Right kidney (tissue), 9 donors: Measurements from ENCODE around the gene DBI.

Source experiments
- DNase-seq: peaks from one replicate; pipeline ENCODE4 v3.0.0-alpha.2; 2016
- long read RNA-seq, 8 donors: transcript quantifications; one replicate each; lab custom pipeline, GENCODE V29; 2026

The DBI gene
- long read RNA-seq, donor 1, transcript DBI-202 (4 exons, 637 nt): major isoform, 321 of 364 reads
- long read RNA-seq, donor 1, transcript DBI-206 (2 exons, 842 nt): minor isoform, 6 of 364 reads
- long read RNA-seq, donor 1, transcript DBI-204 (5 exons, 576 nt): minor isoform, 10 of 364 reads
- long read RNA-seq, donor 1, partial matches to known transcripts: 22 of 364 reads
- long read RNA-seq, donor 1, other reads (novel, unspliced or antisense): 0 of 364 reads
- long read RNA-seq, donor 2, transcript DBI-202 (4 exons, 637 nt): major isoform, 188 of 215 reads
- long read RNA-seq, donor 2, transcript DBI-204 (5 exons, 576 nt): minor isoform, 5 of 215 reads
- long read RNA-seq, donor 2, partial matches to known transcripts: 18 of 215 reads
- long read RNA-seq, donor 2, other reads (novel, unspliced or antisense): 0 of 215 reads
- long read RNA-seq, donor 3, transcript DBI-202 (4 exons, 637 nt): major isoform, 74 of 82 reads
- long read RNA-seq, donor 3, partial matches to known transcripts: 5 of 82 reads
- long read RNA-seq, donor 3, other reads (novel, unspliced or antisense): 0 of 82 reads
- long read RNA-seq, donor 4, transcript DBI-202 (4 exons, 637 nt): major isoform, 165 of 197 reads
- long read RNA-seq, donor 4, transcript DBI-206 (2 exons, 842 nt): minor isoform, 7 of 197 reads
- long read RNA-seq, donor 4, partial matches to known transcripts: 19 of 197 reads
- long read RNA-seq, donor 4, other reads (novel, unspliced or antisense): 0 of 197 reads
- long read RNA-seq, donor 5, transcript DBI-202 (4 exons, 637 nt): major isoform, 251 of 272 reads
- long read RNA-seq, donor 5, transcript DBI-204 (5 exons, 576 nt): minor isoform, 9 of 272 reads
- long read RNA-seq, donor 5, partial matches to known transcripts: 9 of 272 reads
- long read RNA-seq, donor 5, other reads (novel, unspliced or antisense): 0 of 272 reads
- long read RNA-seq, donor 6, transcript DBI-202 (4 exons, 637 nt): major isoform, 230 of 258 reads
- long read RNA-seq, donor 6, partial matches to known transcripts: 20 of 258 reads
- long read RNA-seq, donor 6, other reads (novel, unspliced or antisense): 0 of 258 reads
- long read RNA-seq, donor 7, transcript DBI-204 (5 exons, 576 nt): minor isoform, 5 of 304 reads
- long read RNA-seq, donor 7, transcript DBI-206 (2 exons, 842 nt): minor isoform, 5 of 304 reads
- long read RNA-seq, donor 7, transcript DBI-202 (4 exons, 637 nt): major isoform, 259 of 304 reads
- long read RNA-seq, donor 7, partial matches to known transcripts: 31 of 304 reads
- long read RNA-seq, donor 7, other reads (novel, unspliced or antisense): 0 of 304 reads
- long read RNA-seq, donor 8, transcript DBI-204 (5 exons, 576 nt): minor isoform, 6 of 232 reads
- long read RNA-seq, donor 8, transcript DBI-202 (4 exons, 637 nt): major isoform, 204 of 232 reads
- long read RNA-seq, donor 8, transcript DBI-206 (2 exons, 842 nt): minor isoform, 5 of 232 reads
- long read RNA-seq, donor 8, partial matches to known transcripts: 13 of 232 reads
- long read RNA-seq, donor 8, other reads (novel, unspliced or antisense): 0 of 232 reads

- DNase-seq: peak; percentile 94
Observed at GRCh38 chr2:119366649-119367471, at the start of gene DBI, which contains the start of gene C2orf76. Gene DBI, plus strand, starts transcription at chr2:119366977. Its CDS starts 75 bp downstream, at chr2:119367052. Gene C2orf76, minus strand, starts transcription at chr2:119366834. Its CDS starts 26,875 bp downstream, at chr2:119339959.

DNA sequence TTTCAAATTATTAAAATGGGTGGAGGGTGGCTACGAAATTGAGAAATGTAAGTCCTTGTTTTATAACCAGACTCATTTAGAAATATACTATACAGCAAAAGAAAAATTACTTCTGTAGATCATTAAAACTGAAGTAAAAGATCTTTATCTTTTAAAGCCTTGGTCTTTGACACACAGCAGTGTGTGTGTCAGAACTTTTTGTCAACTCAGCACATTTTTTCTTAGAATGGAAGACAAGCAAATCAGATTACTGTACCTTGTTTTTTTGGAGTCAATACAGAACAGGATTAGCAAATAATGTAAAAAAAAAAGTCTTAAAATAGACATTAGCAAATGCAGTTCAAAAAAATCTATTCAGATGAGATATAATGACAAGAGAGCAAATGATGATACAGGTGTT, 49.2 kb upstream of the DBI start:
- no peak for DNase-seq

DNA sequence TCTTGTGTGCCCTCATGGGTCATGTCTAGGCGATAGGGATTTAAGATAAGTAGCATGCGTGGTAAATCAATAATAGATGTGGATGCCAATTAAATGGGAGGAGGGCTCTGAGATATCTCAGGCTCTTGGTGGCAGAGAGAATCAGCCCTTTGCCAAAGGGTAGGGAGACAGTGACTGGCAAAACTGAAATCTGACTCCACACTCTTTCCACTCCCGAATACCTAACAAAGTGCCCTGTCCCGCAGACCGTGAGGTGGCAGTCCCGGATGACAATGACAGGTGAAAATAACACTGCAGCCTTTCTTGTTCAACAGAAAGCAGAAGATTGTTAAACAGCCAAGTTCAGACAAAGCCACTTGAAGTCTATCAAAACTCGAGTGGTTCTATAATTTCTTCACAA, 47.2 kb upstream of the DBI start:
- no peak for DNase-seq

- no peak for DNase-seq
Observed at GRCh38 chr2:119323459-119323858, 43.3 kb upstream of the DBI start.

DNA sequence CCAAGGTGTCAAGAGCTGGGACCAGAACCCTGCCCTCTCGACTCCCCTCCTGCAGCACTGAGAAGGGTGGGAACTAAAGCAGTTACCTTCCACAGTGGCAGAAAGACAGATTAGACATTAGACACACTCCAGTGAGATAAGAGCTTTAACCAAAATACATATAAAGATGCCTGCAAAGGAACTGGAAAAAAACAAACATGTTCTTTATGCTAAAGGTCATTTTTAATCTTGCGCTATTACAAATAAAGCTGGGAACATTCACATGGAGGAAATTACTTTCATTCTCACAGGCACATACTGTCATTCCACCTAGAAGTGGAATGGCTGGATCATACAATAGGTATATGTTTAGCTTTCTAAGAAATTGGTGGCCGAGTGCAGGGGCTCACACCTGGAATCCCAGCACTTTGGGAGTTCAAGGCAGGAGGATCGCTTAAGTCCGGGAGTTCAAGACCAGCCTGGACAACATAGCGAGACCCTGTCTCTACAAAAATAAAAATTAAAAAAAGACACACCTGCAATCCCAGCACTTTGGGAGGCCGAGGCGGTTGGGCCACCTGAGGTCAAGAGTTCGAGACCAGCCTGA, 42.0 kb upstream of the DBI start:
- DNase-seq: no peak

GRCh38 chr2:119326938-119327337, 39.8 kb upstream of the DBI start:
- DNase-seq: no peak

DNA sequence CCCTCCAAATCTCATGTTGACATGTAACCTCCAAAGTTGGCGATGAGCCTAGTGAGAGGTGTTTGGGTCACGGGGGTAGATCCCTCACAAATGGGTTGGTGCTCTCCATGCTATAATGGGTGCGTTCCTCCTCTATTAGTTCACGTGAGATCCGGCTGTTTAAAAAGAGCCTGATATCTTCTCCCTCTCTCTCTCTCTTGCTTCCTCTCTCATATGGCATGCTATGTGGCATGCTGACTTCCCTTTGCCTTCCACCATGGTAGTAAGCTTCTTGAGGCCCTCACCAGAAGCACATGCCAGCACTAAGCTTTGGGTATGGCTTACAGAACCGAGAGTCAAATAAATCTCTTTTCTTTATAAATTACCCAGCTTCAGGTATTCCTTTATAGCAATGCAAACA, 39.3 kb upstream of the DBI start:
- DNase-seq: no peak

GRCh38 chr2:119332953-119333352, 33.8 kb upstream of the DBI start:
- no peak for DNase-seq

DNA sequence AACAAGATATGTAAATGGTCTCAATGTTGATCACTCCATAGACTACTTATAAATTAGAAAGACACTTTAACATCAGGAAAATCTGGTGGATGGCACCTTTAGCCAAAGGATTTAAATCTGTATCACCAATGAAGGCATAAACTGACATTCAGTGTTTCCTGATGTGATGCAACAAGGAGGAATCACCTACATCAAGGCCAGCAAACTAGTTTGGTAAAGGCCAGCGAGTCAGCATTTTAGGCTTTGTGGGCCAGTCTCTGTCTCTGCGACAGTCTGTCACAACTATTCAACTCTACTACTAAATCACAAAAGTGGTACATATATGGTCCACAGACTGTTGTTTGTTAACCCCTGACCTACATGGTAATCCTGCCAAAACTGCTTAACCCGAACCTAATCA, 33.4 kb upstream of the DBI start:
- no peak for DNase-seq

DNA sequence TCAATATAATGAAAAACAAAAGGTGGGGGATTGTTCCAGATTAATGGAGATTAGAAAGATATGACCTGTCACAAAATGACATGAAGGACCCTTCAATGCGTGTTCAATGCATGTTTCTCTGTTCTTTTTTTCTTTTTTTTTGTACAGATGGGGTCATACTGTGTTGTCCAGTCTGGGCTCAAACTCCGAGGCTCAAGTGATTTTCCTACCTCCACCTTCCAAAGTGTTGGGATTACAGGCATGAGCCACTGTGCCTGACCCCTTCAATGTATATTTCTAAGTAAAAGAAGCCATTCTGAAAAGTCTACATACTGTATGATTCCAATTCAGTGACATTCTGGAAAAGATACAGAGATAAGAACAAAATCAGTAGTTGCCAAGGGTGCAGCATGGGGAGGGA, 32.9 kb upstream of the DBI start:
- DNase-seq: no peak

DNA sequence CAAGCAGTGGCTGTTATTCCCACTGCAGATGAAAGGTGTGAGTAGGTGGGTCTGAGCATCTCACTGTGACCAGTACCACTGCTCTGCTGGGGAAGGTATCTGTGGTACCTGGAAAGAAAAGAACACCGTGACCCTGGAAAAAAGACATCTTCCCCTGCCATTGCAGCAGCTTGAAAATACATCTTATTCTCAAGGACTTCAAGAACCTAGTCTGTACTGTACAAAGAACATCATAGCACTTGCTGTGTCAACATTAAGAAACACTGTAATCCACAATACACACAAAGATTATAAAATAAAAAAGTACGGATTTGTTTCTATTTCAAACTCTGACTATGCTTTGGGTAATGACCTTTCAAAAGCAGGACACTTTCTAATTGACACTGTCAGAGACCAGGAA, 29.0 kb upstream of the DBI start:
- DNase-seq: no peak

DNA sequence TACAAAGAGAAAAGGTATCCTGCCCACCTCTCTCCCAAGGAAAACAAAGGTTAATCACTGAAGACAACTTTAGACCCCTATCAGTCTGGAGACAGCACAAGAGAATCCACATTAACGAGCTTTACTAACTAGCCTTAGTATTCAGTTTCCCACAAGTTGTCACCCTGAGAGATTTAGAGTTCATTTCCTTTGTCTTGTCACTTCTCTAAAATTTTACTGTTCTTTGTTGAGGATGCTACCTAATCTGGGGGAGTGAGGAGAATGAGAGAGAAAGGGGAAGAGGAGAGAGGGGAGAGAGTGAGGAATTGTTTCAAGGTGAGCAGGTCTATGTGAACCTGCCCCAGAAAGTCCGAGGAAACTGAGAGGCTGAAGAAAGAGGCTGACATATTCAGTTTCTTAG, 28.5 kb upstream of the DBI start:
- DNase-seq: no peak

DNA sequence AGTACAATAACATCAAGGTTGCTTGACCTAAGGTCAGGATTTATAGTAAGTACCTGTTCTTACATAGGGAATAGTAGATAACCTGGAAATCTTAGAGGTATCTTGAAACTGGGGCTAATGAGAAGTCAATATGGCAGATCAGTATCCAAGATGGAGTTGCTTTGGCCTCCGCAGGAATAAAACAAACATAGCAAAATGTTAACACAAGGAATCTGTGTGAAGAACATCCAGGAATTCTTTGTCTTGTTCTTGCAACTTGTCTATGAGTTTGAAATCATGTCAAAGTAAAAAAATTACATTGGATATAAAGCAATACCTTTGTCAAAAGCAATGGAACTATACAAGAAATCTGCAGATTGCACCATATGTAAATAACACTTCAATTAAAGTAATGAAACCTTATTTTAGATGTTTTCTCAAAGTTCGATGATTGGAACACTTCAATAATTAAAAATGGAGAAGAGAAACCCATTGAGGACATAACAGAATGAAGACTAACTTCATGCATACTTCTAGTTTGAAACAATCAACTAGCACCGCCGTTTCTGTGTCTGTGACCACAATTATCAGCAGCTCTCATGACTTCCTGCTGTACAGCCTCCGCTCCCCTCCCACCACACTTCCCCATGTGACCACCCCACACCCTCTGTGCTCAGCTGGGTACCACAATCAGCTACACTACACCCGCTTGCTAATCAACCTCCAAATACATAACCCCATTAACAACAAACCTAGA, 27.8 kb upstream of the DBI start:
- DNase-seq: no peak

DNA sequence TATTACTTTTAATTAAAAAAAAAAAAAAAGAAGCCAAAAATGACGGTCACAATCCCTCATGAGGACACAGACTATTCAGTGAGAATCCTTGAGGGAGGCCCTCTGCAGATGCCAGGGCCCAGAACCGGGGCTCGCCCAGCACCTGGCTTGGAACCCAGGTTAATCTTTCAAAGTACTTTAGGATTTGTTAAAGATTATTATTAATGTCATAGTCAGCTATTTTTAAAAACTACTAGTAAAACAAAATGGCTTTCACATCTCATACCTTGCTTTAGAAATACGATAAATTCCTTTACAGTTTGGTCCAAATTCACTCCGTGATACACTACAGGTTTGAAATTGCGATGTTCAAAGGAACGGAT, 27.2 kb upstream of the DBI start:
- no peak for DNase-seq

GRCh38 chr2:119341684-119342083, 25.1 kb upstream of the DBI start:
- no peak for DNase-seq

- DNase-seq: no peak
Observed at GRCh38 chr2:119349289-119349688, 17.5 kb upstream of the DBI start.

DNA sequence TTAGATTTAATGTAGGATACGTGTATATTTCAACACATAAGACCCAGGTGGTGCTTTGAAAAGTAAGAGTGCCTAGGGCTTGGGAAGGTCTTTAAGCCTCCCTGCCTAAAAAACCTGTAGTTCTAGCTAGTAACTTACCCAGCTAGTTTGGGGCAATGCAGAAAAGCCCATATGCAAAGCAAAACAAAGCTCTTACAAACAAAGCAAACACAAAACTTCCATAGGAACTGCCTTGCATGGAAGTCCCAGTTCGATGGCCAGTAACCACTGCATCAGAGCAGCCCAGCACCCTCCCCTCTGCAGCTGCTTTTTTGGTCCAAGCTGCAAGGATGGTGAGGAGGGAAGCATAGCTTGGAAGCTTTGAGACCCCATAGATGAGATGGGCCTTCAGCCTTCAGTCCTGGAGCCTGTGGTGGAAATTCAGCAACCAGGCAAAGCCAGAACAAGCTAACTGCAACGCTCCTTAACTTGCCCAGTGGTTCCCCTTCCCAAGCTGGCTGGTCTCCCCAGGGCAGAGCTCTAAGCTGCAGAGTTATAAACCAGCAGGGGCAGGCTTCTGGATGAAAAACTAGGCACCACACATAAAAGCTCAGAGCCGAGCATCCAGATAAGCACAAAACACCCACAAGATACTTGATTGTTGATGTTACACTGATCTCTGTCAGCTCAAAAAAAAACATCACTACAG, 16.3 kb upstream of the DBI start:
- no peak for DNase-seq

- DNase-seq: no peak
Observed at GRCh38 chr2:119352357-119352756, 14.4 kb upstream of the DBI start.

GRCh38 chr2:119354860-119355259, 11.9 kb upstream of the DBI start:
- DNase-seq: no peak
